Measurements from ENCODE around the gene GLP1R.
A peak's percentile ranks its signal among the peaks of the same experiment; 100 is the strongest.

The GLP1R gene

GRCh38 chr6:39095578-39095977 is 47.0 kb downstream of the GLP1R start:
- H3K4me3 ChIP-seq (ENCODE audit: low read length) = no peak overlapping the region
- TF ChIP-seq ZNF274 (IDR thresholded peaks at IDR 0.05; ENCODE audit: low read depth, low read length) = no peak

- TF ChIP-seq ZNF274 (IDR thresholded peaks at IDR 0.05; ENCODE audit: low read depth, low read length) = no peak
- no peak overlapping the region for H3K4me3 ChIP-seq (ENCODE audit: low read length)
These were observed 51.8 kb downstream of the GLP1R start for GRCh38 chr6:39100358-39100757.

DNA sequence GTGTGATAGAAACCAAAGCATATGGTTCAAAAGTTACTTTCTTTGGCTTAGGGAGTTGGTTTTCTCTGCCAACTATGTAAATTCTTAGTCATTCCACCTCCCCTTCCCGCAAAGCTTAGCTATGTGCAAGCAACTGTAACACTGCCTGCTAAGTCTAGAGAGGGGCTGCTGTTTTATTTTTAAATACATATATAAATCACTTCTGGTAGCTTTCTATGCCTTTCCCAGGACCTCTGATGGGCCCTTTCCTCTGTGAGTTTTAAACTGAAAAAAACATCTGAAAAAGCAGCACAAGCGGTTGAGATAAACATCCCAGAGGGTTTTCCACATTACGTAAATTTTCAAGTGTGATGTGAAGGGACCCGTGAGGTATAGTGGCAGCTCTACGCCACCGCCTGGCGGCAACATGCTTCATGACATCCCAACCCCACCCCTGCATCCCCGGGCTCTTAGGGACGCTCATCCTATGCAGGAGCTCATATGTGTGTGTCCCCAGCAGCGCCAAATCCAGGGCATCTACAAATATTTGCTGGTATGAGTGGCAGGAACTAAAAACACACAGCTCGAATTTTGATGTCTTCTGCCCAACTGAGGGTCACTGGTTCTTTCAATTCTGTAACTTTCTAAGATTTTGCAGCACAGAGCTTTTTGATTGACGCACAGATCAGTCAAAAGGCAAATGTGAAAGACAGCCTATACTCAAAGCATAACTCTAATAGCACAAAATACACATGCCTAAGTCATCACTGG is 53.7 kb downstream of the GLP1R start:
- no peak overlapping the region for H3K4me3 ChIP-seq (ENCODE audit: low read length)
- no peak for TF ChIP-seq ZNF274 (IDR thresholded peaks at IDR 0.05; ENCODE audit: low read depth, low read length)

- H3K4me3 ChIP-seq (ENCODE audit: low read length) = no peak overlapping the region
- TF ChIP-seq ZNF274 (IDR thresholded peaks at IDR 0.05; ENCODE audit: low read depth, low read length) = no peak
These were observed 54.2 kb downstream of the GLP1R start for GRCh38 chr6:39102821-39103136.

GRCh38 chr6:39104528-39104927 is 55.9 kb downstream of the GLP1R start:
- no peak for TF ChIP-seq ZNF274 (IDR thresholded peaks at IDR 0.05; ENCODE audit: low read depth, low read length)

DNA sequence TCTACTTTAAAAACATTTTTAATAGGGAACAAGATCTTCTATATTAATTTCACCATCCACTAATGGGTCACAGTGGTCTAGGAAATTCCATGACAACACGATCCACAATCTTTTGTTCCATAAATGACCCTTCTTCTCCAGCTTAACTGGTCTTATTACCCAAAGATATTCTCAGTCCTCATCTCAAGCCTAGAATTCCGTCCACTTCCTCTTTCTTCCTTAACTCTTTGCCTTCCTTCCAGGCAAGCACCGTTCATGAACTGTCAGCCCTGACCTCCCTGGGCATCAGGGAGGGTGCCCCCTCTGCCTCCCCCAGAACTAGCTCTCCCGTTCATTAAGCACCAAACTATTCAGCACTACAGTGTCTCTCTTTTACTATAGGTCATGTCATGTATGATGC is 58.5 kb downstream of the GLP1R start:
- TF ChIP-seq ZNF274 (IDR thresholded peaks at IDR 0.05; ENCODE audit: low read depth, low read length) = no peak
- H3K4me3 ChIP-seq (ENCODE audit: low read length) = no peak overlapping the region

More at GRCh38 chr6:39104528-39104927, 55.9 kb downstream of the GLP1R start:
- H3K4me3 ChIP-seq (ENCODE audit: low read length) = no peak overlapping the region

DNA sequence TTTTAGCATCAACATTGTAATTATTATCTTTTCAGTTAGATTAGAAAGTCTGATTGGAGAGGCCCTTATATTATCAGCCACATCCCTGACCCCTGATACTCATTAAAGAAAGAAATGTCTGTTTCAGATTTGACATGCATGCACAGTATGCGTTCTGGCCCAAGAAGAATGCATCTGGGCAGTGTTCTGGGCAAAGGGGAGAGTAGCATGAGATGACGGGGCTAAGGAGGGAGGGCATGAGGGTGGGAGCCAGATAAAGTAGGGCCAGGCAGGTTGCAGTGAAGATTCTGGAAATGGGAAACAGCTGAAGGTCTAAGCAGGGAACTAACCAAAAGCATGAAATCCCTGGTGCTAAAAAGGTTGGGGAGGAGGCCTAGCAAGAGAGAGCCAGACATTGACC is 59.1 kb downstream of the GLP1R start:
- no peak for TF ChIP-seq ZNF274 (IDR thresholded peaks at IDR 0.05; ENCODE audit: low read depth, low read length)
- no peak overlapping the region for H3K4me3 ChIP-seq (ENCODE audit: low read length)

GRCh38 chr6:39108041-39108839 is 59.7 kb downstream of the GLP1R start:
- H3K4me3 ChIP-seq (ENCODE audit: low read length) = no peak overlapping the region
- TF ChIP-seq ZNF274 (IDR thresholded peaks at IDR 0.05; ENCODE audit: low read depth, low read length) = no peak

DNA sequence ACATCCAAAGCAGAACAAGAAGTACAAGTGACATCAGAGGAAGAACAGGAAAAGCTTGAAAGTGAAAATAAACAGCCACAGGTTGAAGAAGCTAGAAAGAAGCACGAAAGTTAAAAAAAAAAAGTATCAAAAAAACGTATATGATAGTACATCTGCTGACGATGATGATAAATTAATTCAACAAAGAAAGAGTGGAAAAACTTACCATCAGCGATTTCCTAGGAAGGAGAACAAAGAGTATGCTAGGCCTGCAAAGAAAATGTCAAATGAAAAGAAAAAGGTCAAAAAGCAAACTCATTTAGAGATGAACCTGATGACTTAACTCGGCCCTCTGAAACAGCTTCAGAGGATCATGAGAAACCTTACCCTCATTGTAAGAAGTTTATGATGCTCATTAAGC is 62.7 kb downstream of the GLP1R start:
- TF ChIP-seq ZNF274 (IDR thresholded peaks at IDR 0.05; ENCODE audit: low read depth, low read length) = no peak

GRCh38 chr6:39113788-39114187 is 65.2 kb downstream of the GLP1R start:
- TF ChIP-seq ZNF274 (IDR thresholded peaks at IDR 0.05; ENCODE audit: low read depth, low read length) = no peak
- H3K4me3 ChIP-seq (ENCODE audit: low read length) = peak overlapping the region; percentile 78; the same call in 1 of the 2 replicates

More for the DNA sequence above, 62.7 kb downstream of the GLP1R start:
- no peak overlapping the region for H3K4me3 ChIP-seq (ENCODE audit: low read length)

DNA sequence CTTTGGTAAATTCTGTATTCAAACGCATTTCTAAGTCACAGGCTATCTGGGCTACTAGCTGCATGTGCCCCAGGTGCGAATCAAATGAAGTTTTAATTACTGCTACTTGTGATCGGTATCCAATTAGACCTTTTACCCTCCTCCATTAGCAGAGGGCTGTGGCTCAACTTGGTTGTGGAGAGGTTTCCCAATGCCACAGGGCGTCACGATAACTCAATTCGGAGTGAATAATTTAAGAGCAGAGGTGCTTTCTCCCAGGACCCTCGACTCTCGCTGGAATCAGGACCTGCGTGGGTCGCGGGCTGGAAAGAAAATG is 65.8 kb downstream of the GLP1R start:
- no peak for TF ChIP-seq ZNF274 (IDR thresholded peaks at IDR 0.05; ENCODE audit: low read depth, low read length)

GRCh38 chr6:39114704-39115599 is 66.4 kb downstream of the GLP1R start, which contains the start of gene SAYSD1:
TSS of gene SAYSD1 (minus strand) at chr6:39115186. CDS start at chr6:39115089, 97 bp downstream.
- TF ChIP-seq ZNF274 (IDR thresholded peaks at IDR 0.05; ENCODE audit: low read depth, low read length) = no peak
- peak within 1 kb of the TSS; percentile 78 for H3K4me3 ChIP-seq (ENCODE audit: low read length)

More for the DNA sequence above, 65.8 kb downstream of the GLP1R start:
- peak overlapping the region; percentile 78 for H3K4me3 ChIP-seq (ENCODE audit: low read length)

GRCh38 chr6:39118921-39119320 is 70.3 kb downstream of the GLP1R start:
- H3K4me3 ChIP-seq (ENCODE audit: low read length) = no peak overlapping the region
- TF ChIP-seq ZNF274 (IDR thresholded peaks at IDR 0.05; ENCODE audit: low read depth, low read length) = no peak

DNA sequence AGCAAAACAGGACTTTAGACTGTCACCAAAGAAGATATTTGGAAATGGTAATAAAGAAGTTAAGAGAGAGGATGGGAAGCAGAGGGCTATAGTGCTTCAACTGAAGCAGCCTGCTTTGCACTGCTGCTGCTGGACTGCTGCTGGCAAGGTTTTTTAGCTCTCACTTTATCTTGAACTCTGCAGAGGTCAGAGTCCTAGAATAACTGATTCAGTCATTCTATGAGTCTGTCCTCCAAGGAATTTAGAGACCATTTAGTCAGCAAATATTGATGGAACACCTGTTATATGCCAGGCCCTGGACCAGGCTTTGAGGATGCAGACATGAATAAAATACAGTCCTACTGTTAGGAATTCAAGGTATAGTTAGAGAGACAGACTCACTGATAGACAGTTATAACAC is 75.5 kb downstream of the GLP1R start:
- H3K4me3 ChIP-seq (ENCODE audit: low read length) = no peak overlapping the region
- no peak for TF ChIP-seq ZNF274 (IDR thresholded peaks at IDR 0.05; ENCODE audit: low read depth, low read length)
